Sigmoid colon (tissue), 3 donors: Measurements from ENCODE around the gene GRB10.

Experiments used
- CTCF ChIP-seq, 4 experiments: fragments of 450-650 bp in 3 of 4; fragments of 200-600 bp in 1 of 4; IDR thresholded peaks; one replicate each; pipeline ENCODE4 v1.5.1; 2016 to 2019; ENCODE audit warnings: antibody characterized with exemption in 4 of 4, mild to moderate bottlenecking in 3 of 4, moderate library complexity in 2 of 4
- POLR2A ChIP-seq, 2 donors: fragments of 450-650 bp; IDR thresholded peaks; one replicate each; pipeline ENCODE4 v1.6.1; 2016; ENCODE audit warnings: antibody characterized with exemption in 2 of 2, mild to moderate bottlenecking in 2 of 2, moderate library complexity in 2 of 2

DNA sequence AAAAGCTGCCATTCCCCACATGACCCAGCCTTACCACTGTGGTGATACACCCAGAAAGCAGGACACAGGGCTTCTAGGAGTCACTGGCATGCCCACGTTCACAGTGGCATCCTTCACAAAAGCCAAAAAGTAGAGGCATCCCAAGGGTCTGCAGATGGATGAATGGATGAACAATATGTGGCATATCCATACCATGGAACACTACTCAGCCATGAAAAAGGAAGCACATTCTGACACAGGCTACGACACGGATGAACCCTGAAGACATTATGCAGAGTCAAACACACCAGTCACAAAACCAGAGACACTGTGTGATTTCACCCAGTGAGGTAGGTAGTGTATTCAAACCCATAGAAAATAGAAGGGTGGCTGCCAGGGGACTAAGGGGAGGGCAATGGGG, 112.8 kb downstream of the GRB10 start:
- no peak for TF ChIP-seq CTCF (IDR thresholded peaks at IDR 0.05)
- no peak for TF ChIP-seq POLR2A (IDR thresholded peaks at IDR 0.05)
